GM12878 (cell line): ENCODE data around the gene HAPSTR1. TPM values are rescaled to one million over a fixed set of nuclear protein-coding genes. Genes with fewer than 3 reads are reported as not detected.
"Not testable (repeated sequence)": the region's sequence is repeated elsewhere in the genome, so short reads cannot be mapped to it uniquely, and the experiment has no call there.

Source experiments
- ATAC-seq: fragments of 200-7000 bp; cut with Tn5 transposase; 3 replicates; pipeline ENCODE4 v1.9.1; 2020; ENCODE audit warnings: mild to moderate bottlenecking, moderate library complexity
- BruUV-seq: library from RNA; stranded (reverse); fragments of 400-500 nt; replicated peaks from 2 replicates; lab custom pipeline; 2021; lab: Mats Ljungman, UMichigan
- CTCF ChIA-PET: fragments of 300-600 bp; sonication (Branson Sonifier 250); formaldehyde crosslinking; extraction: SDS; loops from one replicate; lab custom pipeline; 2021; ENCODE audit warnings: inconsistent platforms; lab: Yijun Ruan, JAX
- POLR2A ChIA-PET: fragments of 350-600 bp; formaldehyde crosslinking; extraction: SDS; loops from one replicate; lab custom pipeline; 2021; ENCODE audit warnings: inconsistent platforms; lab: Charles Lee
- RAD21 ChIA-PET: fragments of 300-600 bp; sonication (Branson Sonifier 250); formaldehyde crosslinking; loops from one replicate; lab custom pipeline; 2023; ENCODE audit warnings: antibody characterized with exemption; ENCODE audit not compliant: unreplicated experiment; lab: Charles Lee
- SMC1A ChIA-PET: fragments of 300-600 bp; sonication (Branson Sonifier 250); formaldehyde crosslinking; loops from one replicate; lab custom pipeline; 2023; ENCODE audit not compliant: unreplicated experiment, uncharacterized antibody; lab: Charles Lee
- DNase-seq: peaks from one replicate; pipeline ENCODE4 v3.0.0-alpha.2; 2011; ENCODE audit warnings: low read depth, low spot score
- FAIRE-seq: peaks from 3 replicates; lab custom pipeline; 2011; peaks lifted over from hg19 to GRCh38; lab: Jason Lieb, UNC
- H2AFZ ChIP-seq: 2 replicates; pipeline ENCODE4 v1.6.0; 2011; ENCODE audit warnings: low read depth, low read length, control low read depth; ENCODE audit not compliant: control insufficient read depth
- H3K27ac ChIP-seq: 2 replicates; pipeline ENCODE4 v1.5.1; 2011; ENCODE audit warnings: control low read depth; ENCODE audit not compliant: control insufficient read depth, insufficient read depth
- H3K27me3 ChIP-seq, 2 experiments: replicated peaks in 1 of 2; 2 replicates each; pipeline versions ENCODE4 v1.6.0 to v1.6.1; 2011; ENCODE audit warnings: low read length in 1 of 2; ENCODE audit not compliant: control insufficient read depth in 2 of 2, insufficient read depth in 2 of 2
- H3K36me3 ChIP-seq, 2 experiments: 2 replicates each; pipeline ENCODE4 v1.5.1; 2011; ENCODE audit warnings: low read length in 1 of 2; ENCODE audit not compliant: control insufficient read depth in 2 of 2, insufficient read depth in 2 of 2
- H3K4me1 ChIP-seq: 2 replicates; pipeline ENCODE4 v1.6.1; 2011; ENCODE audit warnings: mild to moderate bottlenecking, low read length, moderate library complexity, mixed read lengths; ENCODE audit not compliant: control insufficient read depth, insufficient read depth
- H3K4me2 ChIP-seq: 2 replicates; pipeline ENCODE4 v1.6.0; 2011; ENCODE audit warnings: control low read depth; ENCODE audit not compliant: control insufficient read depth, insufficient read depth
- H3K4me3 ChIP-seq: fragments of 200-600 bp; sonication (generic); 2 replicates; pipeline ENCODE4 v1.5.1; 2016
- H3K79me2 ChIP-seq: 2 replicates; pipeline ENCODE4 v1.6.0; 2011; ENCODE audit warnings: low read length; ENCODE audit not compliant: control insufficient read depth, insufficient read depth
- H3K9ac ChIP-seq: 2 replicates; pipeline ENCODE4 v1.8.0; 2011; ENCODE audit warnings: low read length, control low read depth, mixed read lengths; ENCODE audit not compliant: control insufficient read depth, insufficient read depth
- H3K9me3 ChIP-seq: replicated peaks from 3 replicates; pipeline ENCODE4 v1.5.1; 2011; ENCODE audit warnings: mild to moderate bottlenecking, low read length; ENCODE audit not compliant: control insufficient read depth, insufficient read depth
- H4K20me1 ChIP-seq: 2 replicates; pipeline ENCODE4 v1.6.0; 2011; ENCODE audit not compliant: control insufficient read depth, insufficient read depth
- KAT2A ChIP-seq: conservative IDR thresholded peaks from 2 replicates; pipeline ENCODE4 v1.6.1; 2011; ENCODE audit warnings: low read depth, low read length; ENCODE audit not compliant: control insufficient read depth
- WGBS: methylation state at CpG from one replicate; pipeline ENCODE4 v1.1.6; 2016; ENCODE audit warnings: low lambda C conversion rate; ENCODE audit not compliant: insufficient replicate concordance, insufficient coverage; ENCODE audit errors: missing lambda C conversion rate; 5-methylcytosine and 5-hydroxymethylcytosine counted together
- in situ Hi-C: fragments of 300-500 bp; cut with MboI; formaldehyde crosslinking; loops from 9 replicates; pipeline ENCODE4 v1.14.3; 2018; ENCODE audit warnings: mixed read lengths
- intact Hi-C: fragments of 100-400 bp; cut with micrococcal nuclease; formaldehyde crosslinking; loops from one replicate; pipeline ENCODE4 v1.14.2; 2022; ENCODE audit not compliant: unreplicated experiment
- polyA plus RNA-seq, 11 experiments: library from polyadenylated mRNA; depleted of rRNA in 4 of 11; unstranded in 6 of 11; stranded (reverse) in 5 of 11; fragments of >200 nt; fragmentation: Nextera tagmentation in 4 of 11; fragmentation: Illumina TruSeq in 1 of 11; extraction: Ambion mirVana in 4 of 11; extraction: Trizol in 1 of 11; gene quantifications; 1 replicate in 1 of 11; 2 replicates in 10 of 11; pipeline versions ENCODE4 v1.2.1 to v1.2.3, GENCODE V29; 2011 to 2016; ENCODE audit warnings: inconsistent platforms in 2 of 11, missing spikeins in 2 of 11, low read depth in 1 of 11
- total RNA-seq, 4 experiments: library from RNA; depleted of rRNA in 3 of 4; stranded (reverse); fragments of >200 nt in 3 of 4; fragmentation: Illumina TruSeq in 1 of 4; extraction: Trizol in 1 of 4; gene quantifications; 2 replicates each; pipeline versions ENCODE4 v1.2.1 to v1.2.3, GENCODE V29; 2013 to 2021

HAPSTR1 gene
- total and polyA plus RNA-seq, 10 of the 15 experiments (the other 5 are each of a cell fraction or from before 2014, with no cell fraction given): 8.7 to 52.5 (median 23.1) TPM

- ChIA-PET RAD21 (no interaction called here), POLR2A (no interaction called here), CTCF (interaction anchor here (0.7 kb wide), 1 partner anchor 133 kb away, joined by 3 read pairs; no protein-coding TSS in a partner anchor), SMC1A (no interaction called here)
- Histone ChIP-seq H3K36me3 (no peaks in the 10 kb centered on the region), H3K4me2 (no peak overlapping the region), H3K9me3 (no peaks in the 10 kb centered on the region; the same call in 1 of the 3 replicates), H4K20me1 (no peaks in the 10 kb centered on the region), H3K27me3 (no peaks in the 10 kb centered on the region), H3K4me1 (peaks cover 4% of the 10 kb centered on the region), H3K4me3 (no peak overlapping the region), H3K27ac (no peak overlapping the region), H3K79me2 (no peaks in the 10 kb centered on the region), H2AFZ (no peak overlapping the region), H3K9ac (no peak overlapping the region)
- in situ Hi-C loops (no loop called here), intact Hi-C loops (no loop called here)
- no peak for FAIRE-seq
- 78% methylated on average over 7 of the region's 7 CpGs for WGBS
- BruUV-seq: no TSS peak
- DNase-seq: no peak
- no peak for TF ChIP-seq KAT2A
- ATAC-seq: no peak
Measured at GRCh38 chr16:9082422-9082821, 9.0 kb upstream of the HAPSTR1 start.

GRCh38 chr16:9087733-9088132 lies 3.7 kb upstream of the HAPSTR1 start:
- SMC1A ChIA-PET: interaction anchor here (1.2 to 1.8 kb wide), 2 partner anchors 8 to 10 kb away, joined by 3 to 6 read pairs; no protein-coding TSS in a partner anchor
- ATAC-seq, FAIRE-seq, DNase-seq, H3K27ac ChIP-seq, H4K20me1 ChIP-seq, BruUV-seq, CTCF ChIA-PET, intact Hi-C loops, H3K9me3 ChIP-seq, H3K4me2 ChIP-seq, H3K4me3 ChIP-seq, H3K4me1 ChIP-seq, H3K27me3 ChIP-seq, H2AFZ ChIP-seq, H3K9ac ChIP-seq, RAD21 ChIA-PET, H3K36me3 ChIP-seq, in situ Hi-C loops: not testable (repeated sequence)
- POLR2A ChIA-PET: interaction anchor here (0.7 kb wide), 1 partner anchor 51 kb away, joined by 3 read pairs; no protein-coding TSS in a partner anchor
- peaks cover 21% of the 10 kb centered on the region for H3K79me2 ChIP-seq
- WGBS: 79% methylated on average over 7 of the region's 7 CpGs
